GM18511 (cell line): Measurements from ENCODE around the gene THAP12.

ENCODE experiments used
- ATAC-seq: cut with Tn5 transposase; IDR thresholded peaks from one replicate; pipeline ENCODE4 v1.9.1; 2021; ENCODE audit warnings: mild to moderate bottlenecking, moderate library complexity; ENCODE audit not compliant: unreplicated experiment

The THAP12 gene

DNA sequence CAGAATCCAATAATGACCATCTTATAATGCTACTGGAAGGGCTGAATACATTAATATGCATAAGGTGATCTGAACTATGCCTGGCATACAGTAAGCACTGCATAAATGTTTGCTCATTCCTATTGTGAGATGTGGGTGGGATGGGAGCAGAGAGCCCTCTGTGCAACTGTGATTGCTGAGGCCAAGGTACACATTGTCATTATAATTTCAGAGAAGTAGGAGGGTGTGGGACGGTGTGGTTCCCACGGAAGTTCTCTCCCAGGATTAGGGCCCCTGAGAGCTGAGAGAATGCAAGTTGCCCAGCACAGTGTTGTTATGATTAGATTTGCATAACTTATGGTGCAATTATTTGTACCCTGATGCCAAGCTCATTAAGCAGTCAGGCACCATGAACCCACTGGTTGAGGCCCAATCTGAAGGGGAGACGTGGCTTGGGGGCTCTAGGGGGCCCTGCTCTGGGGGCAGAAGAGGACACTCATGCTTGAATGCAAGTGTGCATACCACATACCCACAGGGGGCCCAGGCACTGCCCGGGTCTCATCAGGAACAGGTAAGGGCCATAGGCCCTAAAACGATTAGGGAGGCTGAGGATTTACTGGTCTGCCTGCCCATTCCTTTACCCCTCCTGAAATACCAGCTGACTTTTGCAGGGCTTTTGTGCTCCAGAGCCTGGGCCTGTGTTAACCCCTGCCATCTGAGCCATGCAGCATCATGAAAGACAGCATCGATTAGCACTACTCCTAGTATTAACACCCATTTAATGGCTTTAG, 72.8 kb downstream of the THAP12 start:
- no peak for ATAC-seq

DNA sequence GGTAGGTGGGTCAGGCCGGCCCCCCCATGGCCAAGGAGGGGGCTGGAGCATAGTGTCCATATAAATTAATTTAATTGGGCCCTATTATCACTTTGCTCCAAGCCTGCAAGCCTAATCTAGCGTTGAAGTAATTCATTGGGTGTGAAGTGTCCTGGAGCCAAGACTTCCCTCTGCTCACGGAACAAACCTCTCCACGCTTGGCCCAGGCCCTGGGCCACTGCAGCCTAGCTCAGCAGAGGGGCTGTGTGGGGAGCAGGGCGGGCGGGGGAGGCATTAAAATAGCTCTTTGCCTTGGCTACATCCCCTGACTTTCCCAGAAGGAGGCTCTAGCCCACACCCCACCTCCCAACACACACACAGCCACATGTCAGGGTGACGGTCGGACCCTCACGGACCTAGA, 73.5 kb downstream of the THAP12 start:
- ATAC-seq, result no peak

DNA sequence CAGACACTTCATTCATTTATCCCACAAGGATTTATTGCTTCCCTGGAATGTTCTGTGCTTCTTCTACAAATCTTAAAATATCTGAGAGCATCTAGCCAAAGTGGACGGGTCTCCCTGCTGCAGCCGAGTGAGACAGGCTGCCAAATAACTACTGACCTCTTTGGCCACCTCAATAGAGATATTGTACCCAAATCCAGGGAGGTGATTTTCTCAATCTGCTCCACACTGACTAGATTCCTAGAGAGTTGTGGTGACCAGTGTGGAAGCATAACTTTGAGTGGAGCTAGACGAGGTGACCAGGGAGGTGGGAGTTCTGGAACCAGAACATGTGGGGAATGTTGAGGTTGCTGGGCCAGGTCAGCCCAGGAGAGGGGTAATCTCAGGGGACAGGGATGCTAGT, 77.5 kb downstream of the THAP12 start:
- ATAC-seq, result no peak

DNA sequence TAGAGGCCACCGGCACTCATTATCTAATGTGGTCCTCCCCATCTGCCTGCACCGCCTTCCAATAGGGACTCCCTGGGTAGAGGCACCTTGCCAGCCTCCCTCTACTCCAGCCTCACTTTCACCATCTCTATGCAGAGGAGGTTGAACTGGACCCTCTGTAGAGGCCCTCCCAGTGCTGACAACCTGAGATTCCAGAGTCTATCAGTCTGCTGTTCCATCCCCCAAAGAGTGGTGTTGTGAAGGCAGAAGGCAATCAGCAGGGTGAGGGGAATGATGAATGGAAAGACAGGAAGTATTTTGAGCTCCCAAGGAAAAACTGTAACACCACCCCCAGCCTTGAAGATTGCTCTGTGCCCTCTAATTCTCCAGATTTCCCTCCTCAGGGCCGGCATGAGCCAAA, 77.9 kb downstream of the THAP12 start:
- ATAC-seq, result no peak
